HG03571 (cell line): Measurements from ENCODE around the gene LDB2.
"Not testable (repeated sequence)": the region's sequence is repeated elsewhere in the genome, so short reads cannot be mapped to it uniquely, and the experiment has no call there.

Experiments
- ATAC-seq: cut with Tn5 transposase; IDR thresholded peaks from one replicate; pipeline ENCODE4 v1.9.1; 2021; ENCODE audit not compliant: unreplicated experiment

LDB2 gene

GRCh38 chr4:16577177-16577576, 321.3 kb downstream of the LDB2 start:
- ATAC-seq: no peak

GRCh38 chr4:16574981-16575380, 323.5 kb downstream of the LDB2 start:
- no peak for ATAC-seq

DNA sequence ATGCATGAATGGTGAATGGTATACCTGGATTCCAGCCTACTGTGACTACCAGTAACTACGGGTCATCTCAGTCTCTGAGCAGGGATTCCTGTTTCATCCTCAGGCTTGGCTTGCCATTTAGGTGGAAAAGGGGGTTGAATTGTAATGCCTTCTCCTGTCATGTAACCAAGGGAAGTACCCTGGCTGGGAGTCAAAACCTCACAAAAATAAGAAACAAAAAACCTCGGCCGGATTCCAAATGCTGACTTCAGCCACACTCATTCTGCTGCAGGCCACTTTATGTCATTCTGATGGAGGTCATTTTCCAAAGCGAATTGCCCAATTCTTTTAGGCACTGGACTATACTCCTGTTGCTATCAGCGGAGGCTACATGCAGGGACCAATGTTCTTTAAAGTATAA, 324.7 kb downstream of the LDB2 start:
- no peak for ATAC-seq

DNA sequence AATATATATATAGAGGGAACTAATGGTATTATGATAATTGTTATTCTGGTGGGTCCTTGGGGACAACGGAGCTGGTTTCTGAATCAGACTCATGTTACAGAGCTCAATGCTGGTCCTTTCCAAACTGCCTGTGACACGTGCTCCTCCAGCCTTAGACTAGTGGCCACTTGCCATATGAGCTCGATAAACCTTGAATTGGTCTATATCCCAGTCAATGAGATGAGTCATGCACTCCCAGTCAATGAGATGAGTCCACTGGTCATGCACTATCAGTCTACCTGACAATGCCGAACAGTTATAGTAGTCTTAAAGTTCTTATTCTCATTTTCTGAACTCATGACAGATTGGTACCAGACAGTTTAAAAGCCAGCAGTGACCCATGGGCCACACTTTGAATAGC, 325.2 kb downstream of the LDB2 start:
- ATAC-seq: no peak

DNA sequence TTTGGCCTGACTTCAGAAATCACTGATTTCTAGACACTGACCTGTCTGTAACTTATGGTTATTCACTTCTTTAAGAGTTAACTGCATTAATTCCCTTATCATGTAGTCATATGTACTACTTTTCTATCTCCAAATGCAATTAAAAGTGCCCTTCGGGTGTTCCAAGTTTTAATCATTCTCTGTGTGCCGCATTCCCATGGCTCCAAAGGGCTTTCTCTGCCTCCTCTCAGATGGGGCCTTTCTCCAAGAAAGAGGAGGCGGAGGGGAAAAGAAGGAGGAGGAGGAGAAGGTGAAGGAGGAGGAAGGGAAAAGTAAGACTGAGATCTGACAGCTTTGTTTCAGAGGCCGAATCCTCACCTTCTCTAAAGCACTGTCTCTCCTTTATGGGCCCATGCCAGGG, 325.8 kb downstream of the LDB2 start:
- ATAC-seq: no peak

DNA sequence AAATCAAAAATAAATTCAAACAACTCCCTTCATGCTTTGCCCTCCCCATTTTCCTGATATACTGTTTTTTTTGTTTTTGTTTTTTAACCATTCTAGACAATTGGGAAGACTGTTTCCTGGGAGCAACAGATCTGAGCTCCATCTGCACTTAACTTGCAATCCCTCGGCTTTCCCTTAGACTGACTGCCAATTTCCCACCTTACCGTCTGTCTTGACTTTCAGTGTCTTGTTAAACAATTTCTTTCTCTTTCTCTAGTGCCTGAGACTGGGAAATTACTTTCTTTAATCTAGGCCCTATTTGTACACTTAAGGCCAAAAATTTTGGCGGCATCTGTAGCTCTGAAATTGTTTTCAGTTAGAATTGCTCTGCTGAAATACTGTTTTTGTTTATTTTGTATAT, 326.3 kb downstream of the LDB2 start:
- ATAC-seq: no peak

DNA sequence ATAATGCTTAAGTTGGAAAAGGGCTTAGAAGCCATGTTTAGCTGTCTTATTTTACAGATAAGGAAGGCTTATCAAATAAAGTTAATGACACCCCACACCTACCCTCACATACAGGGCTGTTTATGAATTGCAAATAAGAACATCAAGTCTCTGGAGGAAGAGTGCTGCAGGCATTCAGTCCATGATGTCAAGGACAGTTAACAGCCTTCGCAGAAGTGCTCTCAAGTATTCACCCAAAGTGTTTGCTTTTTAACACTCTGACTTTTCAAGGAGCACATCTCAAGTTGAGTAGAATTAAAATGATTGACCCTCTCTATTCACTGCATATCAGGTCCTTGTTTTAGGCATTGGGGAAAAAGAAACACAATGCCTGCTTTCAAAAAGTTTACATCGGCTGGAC, 328.7 kb downstream of the LDB2 start:
- no peak for ATAC-seq

- not testable (repeated sequence) for ATAC-seq
These were observed 341.1 kb downstream of the LDB2 start for GRCh38 chr4:16557316-16557715.

- no peak for ATAC-seq
These were observed 343.3 kb downstream of the LDB2 start for GRCh38 chr4:16555156-16555555.

- ATAC-seq: no peak
These were observed 347.9 kb downstream of the LDB2 start for GRCh38 chr4:16550531-16550930.

DNA sequence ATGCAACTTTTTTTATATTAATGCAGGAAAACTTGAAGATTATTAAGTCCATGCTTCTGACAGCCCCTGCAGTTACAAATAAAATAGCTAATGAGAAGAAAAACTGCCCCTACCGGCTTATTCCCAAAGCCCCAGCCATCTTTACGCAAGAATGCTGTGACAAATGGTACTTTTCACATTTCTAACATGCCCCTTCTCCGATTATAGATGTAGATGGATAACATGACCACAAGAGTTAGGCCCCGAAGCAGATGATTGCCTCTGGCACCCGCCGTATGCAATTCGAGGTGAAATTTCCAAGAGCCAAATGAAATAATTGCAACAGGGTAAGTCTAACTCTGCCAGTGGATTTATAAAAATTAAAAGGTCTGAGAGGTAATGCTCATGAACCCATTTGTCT, 352.8 kb downstream of the LDB2 start:
- no peak for ATAC-seq

GRCh38 chr4:16544869-16545268, 353.6 kb downstream of the LDB2 start:
- ATAC-seq: no peak

DNA sequence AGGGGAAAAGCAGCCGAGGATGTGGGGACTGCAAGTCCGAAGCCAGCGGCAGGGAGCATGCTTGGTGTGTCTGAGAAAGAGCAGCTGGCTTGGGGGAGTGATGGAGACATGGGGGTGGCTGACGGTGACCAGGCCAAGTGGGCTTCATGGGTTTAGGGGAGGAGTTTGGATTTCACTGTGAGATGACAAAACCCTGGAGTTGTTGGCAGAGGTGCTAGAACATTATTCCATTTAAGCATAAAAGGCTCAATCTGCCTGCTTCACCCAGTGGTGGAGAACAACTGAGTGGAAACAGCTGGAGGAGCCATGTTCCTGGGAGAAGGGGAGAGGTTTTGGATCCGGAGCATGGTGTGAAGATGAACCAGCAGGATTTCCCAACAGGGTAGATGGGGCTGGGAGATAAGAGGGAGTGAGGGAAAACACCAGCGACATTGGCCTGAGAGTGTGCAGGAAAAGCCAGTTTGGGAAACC, 354.2 kb downstream of the LDB2 start:
- ATAC-seq: no peak

DNA sequence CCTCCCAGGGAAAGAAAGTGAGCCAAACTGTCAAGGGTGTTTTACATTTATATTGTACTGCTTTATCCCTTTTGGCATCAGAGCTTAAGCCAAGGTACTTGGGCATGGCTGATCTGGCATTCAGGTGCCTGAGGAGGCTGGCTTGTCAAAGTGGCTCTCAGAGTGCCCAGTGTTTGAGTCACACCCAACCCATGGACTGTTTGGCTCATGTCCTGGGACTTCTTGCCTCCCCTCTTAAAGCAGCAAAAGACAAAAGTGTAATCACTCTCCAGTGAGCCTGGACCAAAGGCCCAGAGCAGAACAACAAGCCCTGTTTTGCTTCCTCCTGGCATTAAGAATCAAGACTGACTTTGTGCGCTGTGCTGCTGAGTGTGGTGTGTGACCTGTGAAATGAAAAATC, 360.5 kb downstream of the LDB2 start:
- ATAC-seq: no peak

- ATAC-seq: no peak
These were observed 366.0 kb downstream of the LDB2 start for GRCh38 chr4:16532240-16532970.

DNA sequence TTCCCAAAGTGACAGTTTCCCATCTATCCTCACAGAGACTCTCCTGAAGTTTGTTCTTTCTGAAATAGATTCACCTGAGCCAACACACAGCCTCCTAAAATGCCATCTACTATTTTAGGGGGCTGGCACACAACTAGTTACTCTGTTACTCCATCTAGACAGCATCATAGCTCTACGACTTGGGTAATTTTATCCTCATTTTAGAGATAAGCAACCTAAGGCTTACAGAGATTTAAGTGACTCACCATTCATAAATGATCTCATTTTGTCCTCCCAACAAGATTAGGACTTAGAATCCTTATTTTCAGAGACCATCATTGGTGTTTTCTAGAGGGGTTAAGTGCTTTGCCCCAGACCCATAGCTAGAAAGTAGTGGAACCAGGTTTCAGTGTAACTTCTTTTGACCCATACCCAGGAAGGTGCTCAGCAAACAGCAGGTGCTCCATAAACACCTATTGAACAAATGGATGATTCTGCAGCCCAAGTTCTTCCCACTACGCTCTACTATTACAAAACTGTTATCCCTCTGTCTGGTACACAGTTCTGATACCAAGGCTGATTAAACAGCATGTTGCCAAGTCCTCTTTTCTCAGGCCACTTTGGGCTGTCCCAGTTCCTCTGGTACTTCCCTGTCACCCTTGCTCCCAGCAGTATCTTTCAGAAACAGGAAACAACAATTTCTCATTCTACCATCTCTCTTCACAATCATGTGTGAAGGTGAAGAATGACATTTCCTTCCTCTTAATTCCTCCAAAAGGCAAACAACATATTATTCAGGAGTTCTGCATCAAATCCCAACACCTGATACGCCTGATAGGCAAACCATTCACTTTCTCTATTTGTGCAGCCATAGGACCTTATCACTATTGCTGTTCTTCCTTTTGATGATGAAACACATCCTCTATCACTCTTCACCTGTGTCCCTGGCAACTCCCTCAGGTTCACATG, 367.5 kb downstream of the LDB2 start:
- no peak for ATAC-seq

DNA sequence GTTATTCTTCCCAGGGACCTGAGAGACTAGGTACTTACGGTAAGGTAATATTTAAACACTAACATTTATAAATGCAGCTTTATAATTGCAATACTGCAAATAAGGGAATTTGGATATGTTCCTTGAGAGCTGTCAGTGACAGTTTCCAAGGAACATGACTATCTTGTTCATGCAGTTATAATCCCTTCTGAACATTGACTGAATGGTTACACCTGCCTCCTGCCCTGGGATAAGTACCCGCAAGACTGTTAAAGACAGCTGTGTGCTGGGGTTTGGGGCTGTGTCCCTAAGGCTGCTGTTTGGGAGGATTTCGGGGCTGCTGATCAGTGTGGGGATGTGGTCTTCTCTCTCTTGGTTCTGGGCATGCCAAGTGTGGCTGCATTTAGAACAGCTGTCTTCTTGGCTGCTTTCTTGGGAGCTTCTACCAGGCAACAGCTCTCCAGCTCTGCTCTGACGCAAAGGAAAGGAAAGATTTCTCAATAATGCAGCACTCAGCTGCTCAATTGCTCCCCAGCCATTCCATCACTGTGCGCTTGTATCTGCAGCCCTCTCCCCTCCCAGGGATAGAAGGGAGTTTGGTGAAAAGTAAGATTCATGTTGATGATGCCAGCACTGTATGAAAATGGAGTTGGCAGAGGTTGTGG, 373.4 kb downstream of the LDB2 start:
- ATAC-seq: no peak

DNA sequence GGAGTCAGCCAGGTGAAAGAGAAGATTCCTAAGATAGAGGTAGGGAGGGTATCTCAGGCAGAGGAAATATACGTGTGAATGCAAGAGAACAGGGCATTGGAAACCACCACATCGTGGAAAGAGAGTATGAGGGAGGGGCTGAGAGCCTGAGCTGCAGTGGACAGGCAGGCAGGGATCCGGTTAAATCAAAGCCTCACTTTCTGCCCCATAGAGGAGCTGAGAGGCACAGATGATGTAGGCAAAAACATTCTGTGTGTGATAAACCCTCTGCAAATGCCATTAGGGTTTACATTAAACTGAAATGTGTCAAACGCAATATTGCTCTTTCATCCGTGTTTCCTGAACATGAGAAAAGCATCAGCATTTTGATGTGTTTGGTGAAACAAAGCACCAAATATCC, 374.0 kb downstream of the LDB2 start:
- no peak for ATAC-seq

DNA sequence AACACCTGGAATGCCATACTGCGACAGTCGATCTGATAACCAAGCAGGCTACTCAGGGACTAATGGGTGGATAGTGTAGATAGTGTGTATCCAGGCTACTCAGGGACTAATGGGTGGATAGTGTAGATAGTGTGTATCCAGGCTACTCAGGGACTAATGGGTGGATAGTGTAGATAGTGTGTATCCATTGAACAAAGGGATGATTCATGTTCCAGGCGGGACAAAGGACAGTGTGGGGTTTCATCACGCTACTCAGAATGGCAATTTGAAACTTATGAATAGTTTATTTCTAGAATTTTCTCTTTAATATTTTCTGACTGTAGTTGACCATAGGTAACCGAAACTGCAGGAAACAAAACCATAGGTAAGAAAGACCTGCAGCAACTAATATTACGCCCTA, 374.9 kb downstream of the LDB2 start:
- not testable (repeated sequence) for ATAC-seq

- ATAC-seq: no peak
These were observed 377.1 kb downstream of the LDB2 start for GRCh38 chr4:16521156-16521915.
